HG03558 (cell line): ENCODE measurements around the gene PALLD.
"Not testable (repeated sequence)": the region's sequence is repeated elsewhere in the genome, so short reads cannot be mapped to it uniquely, and the experiment has no call there.

Source experiments
- ATAC-seq: cut with Tn5 transposase; IDR thresholded peaks from one replicate; pipeline ENCODE4 v1.9.1; 2021; ENCODE audit warnings: moderate number of reproducible peaks; ENCODE audit not compliant: unreplicated experiment; ENCODE audit errors: extremely low read depth

The PALLD gene

GRCh38 chr4:168907119-168907698 is 410.4 kb downstream of the PALLD start:
- no peak for ATAC-seq

DNA sequence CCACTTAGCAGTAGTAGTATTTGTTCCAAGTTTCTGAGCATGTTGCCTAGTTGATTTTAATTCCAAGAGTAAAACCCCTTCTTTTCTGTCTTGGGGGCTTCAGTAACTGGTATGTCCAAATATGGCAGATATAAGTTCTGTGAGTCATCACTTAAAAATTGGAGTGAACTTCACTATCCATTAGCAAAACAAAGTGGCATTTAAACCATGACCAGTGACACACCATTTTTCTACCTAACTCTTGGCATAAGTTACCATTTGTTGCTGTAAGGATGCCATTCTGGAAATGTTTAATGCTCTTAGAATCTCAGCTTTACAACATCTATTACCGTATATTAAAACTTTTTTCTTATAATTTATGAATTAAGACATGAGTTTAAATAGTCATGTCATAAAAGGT is 411.2 kb downstream of the PALLD start:
- ATAC-seq: no peak

DNA sequence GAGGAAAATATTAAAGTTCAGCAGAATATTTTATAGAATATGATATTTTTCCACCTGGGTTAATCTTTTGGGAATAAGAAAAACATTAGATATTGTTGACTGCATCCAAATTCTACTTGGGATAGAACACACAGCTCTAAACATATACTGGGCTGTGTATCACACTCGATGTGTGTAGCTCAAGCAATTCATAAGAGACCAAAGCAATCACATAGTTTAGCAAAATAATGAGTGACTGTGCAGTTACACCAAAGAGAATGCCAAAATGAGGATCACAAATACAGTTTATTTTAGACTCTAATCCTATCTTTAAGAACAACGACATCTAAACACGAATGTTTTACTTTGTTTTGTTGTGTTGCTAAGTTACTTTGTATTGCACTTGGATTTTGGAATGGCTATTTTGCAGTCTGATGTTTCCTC is 412.0 kb downstream of the PALLD start:
- no peak for ATAC-seq

- no peak for ATAC-seq
Observed at GRCh38 chr4:168914095-168914494, 417.2 kb downstream of the PALLD start.

DNA sequence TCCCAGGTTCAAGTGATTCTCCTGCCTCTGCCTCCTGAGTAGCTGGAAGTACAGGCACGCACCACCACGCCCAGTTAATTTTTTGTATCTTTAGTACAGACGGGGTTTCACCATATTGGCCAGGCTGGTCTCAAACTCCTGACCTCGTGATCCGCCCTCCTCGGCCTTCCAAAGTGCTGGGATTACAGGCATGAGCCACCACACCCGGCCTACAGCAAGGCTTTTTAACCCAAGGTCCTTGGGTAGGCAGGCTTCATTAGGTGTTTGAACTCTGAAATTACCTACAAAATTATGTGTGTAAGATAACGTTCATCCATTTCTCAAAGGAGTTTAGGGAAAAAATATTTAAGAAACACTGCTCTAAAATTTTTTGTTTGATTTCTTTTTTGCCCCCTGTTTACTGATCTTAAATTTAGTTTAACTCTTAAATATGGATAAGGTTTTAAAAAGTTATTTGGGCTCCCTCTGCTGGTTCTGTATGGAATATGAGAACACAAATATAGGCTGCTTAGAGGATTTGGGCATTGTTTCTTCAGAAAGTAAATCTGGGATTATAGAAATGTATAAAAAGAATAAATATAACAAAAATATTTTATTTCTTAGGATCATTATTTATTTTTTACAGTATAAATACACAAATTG is 420.4 kb downstream of the PALLD start:
- no peak for ATAC-seq

GRCh38 chr4:168919706-168920324 is 423.0 kb downstream of the PALLD start:
- no peak for ATAC-seq

DNA sequence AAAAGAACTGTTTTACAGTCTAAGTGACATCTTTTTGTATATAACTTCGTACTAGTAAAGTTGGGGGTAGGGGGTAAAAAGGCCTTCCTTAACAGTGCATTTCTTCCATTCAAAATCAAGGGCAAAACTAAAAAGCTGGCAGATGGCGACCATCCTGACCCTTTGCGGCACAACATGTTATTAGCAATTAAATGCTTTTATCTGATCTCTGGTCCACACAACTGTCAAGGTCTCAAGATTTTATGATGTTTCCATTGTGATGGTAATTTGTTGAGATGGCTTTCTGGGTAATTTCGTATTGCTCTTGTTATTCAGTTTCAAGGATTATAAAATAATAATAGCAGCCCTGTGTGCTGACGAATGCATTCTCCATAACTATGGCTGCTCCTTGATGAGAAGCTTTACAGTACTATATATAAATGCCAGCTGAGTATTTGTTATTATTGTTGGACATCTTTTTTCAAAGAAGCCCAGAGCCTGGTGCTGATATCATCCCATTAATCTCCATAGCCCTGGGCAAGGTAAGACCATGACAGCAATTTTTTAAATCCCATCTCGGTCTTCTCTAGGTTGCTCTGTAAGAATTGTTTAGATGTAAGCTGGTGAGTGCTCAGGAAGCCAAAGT is 423.7 kb downstream of the PALLD start:
- ATAC-seq: no peak

- ATAC-seq: peak; percentile 68
Observed at GRCh38 chr4:168923526-168924194, 426.8 kb downstream of the PALLD start.

DNA sequence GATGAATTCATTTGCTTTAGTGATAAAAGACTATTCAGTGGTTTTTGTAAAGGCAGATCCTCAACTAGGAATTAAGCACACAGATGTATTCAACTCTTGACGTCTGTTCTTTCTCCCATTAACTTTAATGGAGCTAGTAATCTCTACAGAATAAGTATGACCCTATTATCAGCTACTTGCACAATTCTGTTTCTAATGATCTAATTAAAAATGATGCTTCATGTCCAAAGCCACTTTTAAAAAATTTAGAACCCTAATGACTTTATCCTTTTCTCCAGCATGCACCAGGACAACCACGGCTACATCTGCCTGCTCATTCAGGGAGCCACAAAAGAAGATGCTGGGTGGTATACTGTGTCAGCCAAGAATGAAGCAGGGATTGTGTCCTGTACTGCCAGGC is 427.8 kb downstream of the PALLD start:
- no peak for ATAC-seq

- ATAC-seq: no peak
Observed at GRCh38 chr4:168925789-168926490, 429.1 kb downstream of the PALLD start.

DNA sequence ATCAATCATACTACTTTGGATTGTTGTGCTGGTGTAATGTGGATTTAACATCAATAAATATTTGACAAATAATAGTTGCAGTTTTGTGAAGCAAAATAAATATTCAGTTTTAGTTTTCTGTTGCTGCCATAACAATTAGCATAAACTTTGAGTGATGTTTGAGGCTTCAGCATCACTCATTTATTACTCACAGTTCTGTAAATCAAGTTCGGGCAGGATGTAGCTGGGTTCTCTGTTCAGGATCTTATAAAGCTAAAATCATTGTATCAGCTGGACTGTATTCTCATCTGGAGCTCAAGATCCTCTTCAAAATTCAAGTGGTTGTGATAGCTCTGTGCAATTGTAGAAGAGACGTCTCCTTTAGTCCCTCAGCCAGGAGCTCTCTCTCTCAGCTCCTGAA is 431.5 kb downstream of the PALLD start:
- ATAC-seq: no peak

- no peak for ATAC-seq
Observed at GRCh38 chr4:168928875-168929274, 432.0 kb downstream of the PALLD start.

GRCh38 chr4:168930413-168931196 is 433.8 kb downstream of the PALLD start:
- ATAC-seq: no peak

GRCh38 chr4:168931215-168931650 is 434.4 kb downstream of the PALLD start:
- no peak for ATAC-seq

GRCh38 chr4:168932138-168932537 is 435.3 kb downstream of the PALLD start:
- ATAC-seq: no peak

DNA sequence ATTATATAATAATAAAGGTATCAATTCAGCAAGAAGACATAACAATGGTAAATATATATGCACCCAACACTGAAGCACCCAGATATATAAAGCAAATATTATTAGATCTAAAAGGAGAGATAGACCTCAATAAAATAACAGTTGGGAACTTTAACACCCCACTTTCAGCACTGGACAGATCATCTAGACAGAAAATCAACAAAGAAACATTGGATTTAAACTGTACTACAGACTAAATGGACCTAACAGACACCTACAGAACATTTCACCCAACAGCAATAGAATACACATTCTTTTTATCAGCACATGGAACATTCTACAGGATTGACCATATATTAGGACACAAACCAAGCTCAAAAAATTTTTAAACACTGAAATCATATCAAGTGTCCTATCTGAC is 436.6 kb downstream of the PALLD start:
- no peak for ATAC-seq

DNA sequence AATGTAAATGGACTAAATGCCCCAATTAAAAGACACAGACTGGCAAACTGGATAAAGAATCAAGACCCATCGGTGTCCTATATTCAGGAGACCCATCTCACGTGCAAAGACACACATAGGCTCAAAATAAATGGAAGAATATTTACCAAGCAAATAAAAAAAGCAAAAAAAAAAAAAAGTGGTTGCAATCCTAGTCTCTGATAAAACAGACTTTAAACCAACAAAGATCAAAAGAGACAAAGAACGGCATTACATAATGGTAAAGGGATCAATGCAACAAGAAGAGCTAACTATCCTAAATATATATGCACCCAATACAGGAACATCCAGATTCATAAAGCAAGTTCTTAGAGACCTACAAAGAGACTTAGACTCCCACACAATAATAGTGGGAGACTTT is 440.6 kb downstream of the PALLD start:
- ATAC-seq: not testable (repeated sequence)

DNA sequence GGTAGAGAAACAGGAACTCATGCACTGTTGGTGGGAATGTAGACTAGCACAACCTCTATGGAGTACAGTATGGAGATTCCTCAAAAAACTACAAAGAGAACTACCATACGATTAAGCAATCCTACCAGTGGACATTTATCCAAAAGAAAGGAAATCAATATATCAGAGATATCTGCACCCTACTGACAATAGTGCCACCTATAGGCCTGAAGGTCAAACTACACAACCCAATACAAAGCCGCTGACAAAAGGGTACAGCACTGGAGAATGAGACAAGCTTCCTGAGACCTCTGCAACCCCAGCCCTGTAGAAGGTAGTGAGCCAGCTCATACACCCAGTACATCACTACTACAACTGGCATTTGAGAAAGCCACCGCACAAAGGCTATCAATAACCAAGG is 446.1 kb downstream of the PALLD start:
- ATAC-seq: no peak

DNA sequence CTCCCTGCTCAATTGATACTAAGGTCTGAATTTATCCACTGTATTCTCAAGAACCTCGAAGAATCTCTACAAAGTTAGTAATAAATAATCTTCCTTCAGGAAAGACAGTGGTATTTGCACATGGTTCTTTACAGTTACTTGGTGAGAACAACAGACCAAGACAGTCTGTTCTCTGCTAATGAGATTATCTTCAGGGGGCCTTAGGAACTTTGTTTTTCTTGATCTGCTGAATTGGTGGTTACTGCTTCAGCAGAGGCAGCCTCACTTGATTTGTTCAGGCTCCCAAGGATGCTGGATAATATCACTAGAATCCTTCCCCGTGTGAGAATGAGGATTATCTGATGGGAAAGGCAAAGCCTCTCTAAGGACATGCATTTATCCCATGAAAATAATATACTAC is 448.4 kb downstream of the PALLD start:
- no peak for ATAC-seq
